ENCODE data around the gene PID1. TPM values are rescaled to one million over a fixed set of nuclear protein-coding genes. Genes with fewer than 3 reads are reported as not detected.

PID1 gene
- total and polyA plus RNA-seq, 4 donors: 17.0 to 45.7 (median 30.0) TPM

- DNase-seq: no peak
- peaks cover 0 to 3% (median 0%) of the 10 kb centered on the region in 4 donors for H3K9me3 ChIP-seq (ENCODE audit: control insufficient read depth in 4 of 4, insufficient read depth in 3 of 4, low read length in 3 of 4)
- H3K27ac ChIP-seq (ENCODE audit: low read depth in 1 of 2, low read length in 1 of 2): no peak overlapping the region
- peaks cover 0 to 6% (median 0%) of the 10 kb centered on the region in 5 donors for H3K4me1 ChIP-seq (ENCODE audit: control insufficient read depth in 5 of 5, insufficient read depth in 5 of 5, low read length in 5 of 5)
- ATAC-seq (ENCODE audit: insufficient read depth, low FRiP score): no peak
- H3K27me3 ChIP-seq (ENCODE audit: control insufficient read depth in 3 of 3, insufficient read depth in 3 of 3, low read length in 2 of 3): no peaks in the 10 kb centered on the region
- H3K4me3 ChIP-seq: no peak overlapping the region
- H3K9ac ChIP-seq (ENCODE audit: insufficient read depth in 1 of 2, low read length in 2 of 2): no peak overlapping the region
- TF ChIP-seq CTCF (IDR thresholded peaks at IDR 0.05; ENCODE audit: control extremely low read depth, extremely low read depth): no peak
- WGBS, 2 donors: 39 to 48% methylated on average over 4 of the region's 4 CpGs
- H3K36me3 ChIP-seq (ENCODE audit: control insufficient read depth in 4 of 4, insufficient read depth in 4 of 4, low read length in 4 of 4): peaks cover 0 to 1% (median 0%) of the 10 kb centered on the region in 4 donors
Measured at GRCh38 chr2:229096409-229097066, 174.5 kb downstream of the PID1 start.

- 96 to 100% methylated on average over 1 of the region's 1 CpG for WGBS, 2 donors
- H3K27me3 ChIP-seq (ENCODE audit: control insufficient read depth in 3 of 3, insufficient read depth in 3 of 3, low read length in 2 of 3): no peaks in the 10 kb centered on the region
- DNase-seq: no peak
- H3K4me1 ChIP-seq (ENCODE audit: control insufficient read depth in 5 of 5, insufficient read depth in 5 of 5, low read length in 5 of 5): peaks cover 0 to 7% (median 0%) of the 10 kb centered on the region in 5 donors
- no peak overlapping the region for H3K4me3 ChIP-seq
- no peak for ATAC-seq (ENCODE audit: insufficient read depth, low FRiP score)
- H3K36me3 ChIP-seq (ENCODE audit: control insufficient read depth in 4 of 4, insufficient read depth in 4 of 4, low read length in 4 of 4): peaks cover 0 to 1% (median 0%) of the 10 kb centered on the region in 4 donors
- H3K9me3 ChIP-seq (ENCODE audit: control insufficient read depth in 4 of 4, insufficient read depth in 3 of 4, low read length in 3 of 4): peaks cover 0 to 3% (median 0%) of the 10 kb centered on the region in 4 donors
- no peak overlapping the region for H3K9ac ChIP-seq (ENCODE audit: insufficient read depth in 1 of 2, low read length in 2 of 2)
- TF ChIP-seq CTCF (IDR thresholded peaks at IDR 0.05; ENCODE audit: control extremely low read depth, extremely low read depth): no peak
- H3K27ac ChIP-seq (ENCODE audit: low read depth in 1 of 2, low read length in 1 of 2): no peak overlapping the region
Measured at GRCh38 chr2:229095472-229095871, 175.6 kb downstream of the PID1 start.

DNA sequence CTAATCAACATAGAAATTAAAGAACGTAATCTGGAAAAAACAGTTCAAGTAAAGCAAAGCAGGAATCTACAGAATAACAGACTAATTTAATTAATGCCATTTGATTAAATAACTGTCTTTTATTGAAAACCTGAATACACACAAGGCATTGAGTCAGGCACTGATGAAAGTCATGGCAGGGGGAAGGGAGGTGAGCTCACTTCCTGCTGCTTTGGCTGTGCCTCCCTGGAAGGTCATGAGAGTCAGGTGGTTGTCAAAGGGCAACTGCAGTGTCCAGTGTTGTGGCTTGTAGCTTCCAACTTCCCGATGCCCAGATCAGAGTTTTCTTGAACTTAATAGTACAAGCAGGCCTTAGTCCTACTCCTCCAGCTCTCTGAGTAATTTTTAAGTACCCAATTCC is 180.9 kb downstream of the PID1 start:
- no peak for DNase-seq
- no peaks in the 10 kb centered on the region for H3K36me3 ChIP-seq (ENCODE audit: control insufficient read depth in 4 of 4, insufficient read depth in 4 of 4, low read length in 4 of 4)
- H3K9me3 ChIP-seq (ENCODE audit: control insufficient read depth in 4 of 4, insufficient read depth in 3 of 4, low read length in 3 of 4): peaks cover 0 to 3% (median 0%) of the 10 kb centered on the region in 4 donors
- no peaks in the 10 kb centered on the region for H3K27me3 ChIP-seq (ENCODE audit: control insufficient read depth in 3 of 3, insufficient read depth in 3 of 3, low read length in 2 of 3)
- H3K9ac ChIP-seq (ENCODE audit: insufficient read depth in 1 of 2, low read length in 2 of 2): no peak overlapping the region
- H3K4me3 ChIP-seq: no peak overlapping the region
- no peak overlapping the region for H3K27ac ChIP-seq (ENCODE audit: low read depth in 1 of 2, low read length in 1 of 2)
- no peak for ATAC-seq (ENCODE audit: insufficient read depth, low FRiP score)
- 82 to 85% methylated on average over 2 of the region's 2 CpGs for WGBS, 2 donors
- TF ChIP-seq CTCF (IDR thresholded peaks at IDR 0.05; ENCODE audit: control extremely low read depth, extremely low read depth): no peak
- peaks cover 0 to 22% (median 0%) of the 10 kb centered on the region in 5 donors for H3K4me1 ChIP-seq (ENCODE audit: control insufficient read depth in 5 of 5, insufficient read depth in 5 of 5, low read length in 5 of 5)
